Measurements from ENCODE around the gene NEK4.

Gene NEK4

DNA sequence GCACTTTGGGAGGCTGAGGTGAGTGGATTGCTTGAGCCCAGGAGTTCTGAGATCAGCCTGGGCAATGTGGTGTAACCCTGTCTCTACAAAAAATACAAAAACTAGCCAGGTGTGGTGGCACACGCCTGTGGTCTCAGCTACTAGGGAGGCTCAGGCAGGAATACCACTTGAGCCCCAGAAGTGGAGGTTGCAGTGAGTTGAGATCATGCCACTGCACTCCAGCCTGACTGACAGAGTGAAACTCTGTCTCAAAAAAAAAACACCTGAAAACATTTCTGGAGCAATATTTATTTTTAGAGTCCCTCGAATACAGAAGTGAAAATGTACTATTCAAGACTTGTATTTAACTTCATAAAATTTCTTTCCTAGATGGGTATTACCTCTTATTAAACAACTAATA lies 60.2 kb downstream of the NEK4 start (continued):
- TF ChIP-seq ZNF639 (tag by site-specific recombination; IDR thresholded peaks at IDR 0.05) (no peak), SP2 (tag by site-specific recombination; IDR thresholded peaks at IDR 0.05) (no peak), ZNF324 (tag by site-specific recombination; IDR thresholded peaks at IDR 0.05) (no peak), ZNF138 (tag by site-specific recombination; IDR thresholded peaks at IDR 0.05; ENCODE audit: borderline replicate concordance) (no peak), ZNF76 (tag by site-specific recombination; IDR thresholded peaks at IDR 0.05; ENCODE audit: borderline replicate concordance, low read depth) (no peak), ZNF366 (tag by site-specific recombination; conservative IDR thresholded peaks at IDR 0.05) (no peak), RBAK (tag by site-specific recombination; IDR thresholded peaks at IDR 0.05) (no peak), HOXA7 (CRISPR knock-in tag; IDR thresholded peaks at IDR 0.05; ENCODE audit: borderline replicate concordance) (no peak), ZNF621 (tag by site-specific recombination; IDR thresholded peaks at IDR 0.05) (no peak)

DNA sequence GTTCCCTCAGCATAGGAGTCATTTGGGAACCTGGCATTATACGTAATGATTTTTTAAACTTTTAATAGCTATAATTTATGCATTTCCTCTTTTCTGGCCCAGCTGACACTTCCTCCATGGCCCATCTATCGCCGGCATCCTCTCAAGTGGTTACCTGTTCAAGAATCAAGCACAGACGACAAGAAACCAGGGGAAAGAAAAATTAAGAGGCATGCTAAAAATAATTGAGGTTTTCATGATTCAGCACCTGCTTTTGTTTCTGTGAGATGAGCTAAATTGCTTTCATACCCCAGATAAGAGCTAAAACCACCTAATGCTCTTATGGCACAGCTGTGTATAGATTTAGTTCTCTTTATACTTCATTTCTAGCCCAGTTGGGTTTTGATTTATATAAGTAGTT lies 63.2 kb downstream of the NEK4 start:
- ChIA-PET CTCF (interaction anchor here (0.6 kb wide), 1 partner anchor 295 kb away, joined by 5 read pairs; no protein-coding TSS in a partner anchor), POLR2A (interaction anchor here (0.9 kb wide), 1 partner anchor 18 kb away, joined by 3 read pairs; no protein-coding TSS in a partner anchor)
- Histone ChIP-seq H3K4me1 (ENCODE audit: control insufficient read depth, insufficient read depth, low read length) (peaks cover 3% of the 10 kb centered on the region; the same call in 1 of the 2 replicates), H3K9me3 (ENCODE audit: control insufficient read depth, insufficient read depth, low read depth, low read length) (no peaks in the 10 kb centered on the region), H3K27ac (ENCODE audit: extremely low read depth, low read depth, low read length) (no peak overlapping the region), H3K4me3 (ENCODE audit: low read depth, low read length) (no peak overlapping the region), H3K36me3 (ENCODE audit: control insufficient read depth in 2 of 2, insufficient read depth in 1 of 2, low read length in 2 of 2) (peaks cover 18 to 33% of the 10 kb centered on the region in 2 experiments)
- TF ChIP-seq ZNF174 (tag by site-specific recombination; IDR thresholded peaks at IDR 0.05) (no peak), ZNF501 (tag by site-specific recombination; IDR thresholded peaks at IDR 0.05) (no peak), ZNF133 (tag by site-specific recombination; IDR thresholded peaks at IDR 0.05) (no peak), ZNF555 (tag by site-specific recombination; conservative IDR thresholded peaks at IDR 0.05) (no peak), ZNF837 (tag by site-specific recombination; IDR thresholded peaks at IDR 0.05) (no peak), SCRT1 (tag by site-specific recombination; IDR thresholded peaks at IDR 0.05; ENCODE audit: borderline replicate concordance) (no peak), YY1 (tag by site-specific recombination; IDR thresholded peaks at IDR 0.05) (no peak), ZXDB (tag by site-specific recombination; IDR thresholded peaks at IDR 0.05) (no peak), OVOL3 (tag by site-specific recombination; IDR thresholded peaks at IDR 0.05) (no peak), ZBTB11 (tag by site-specific recombination; conservative IDR thresholded peaks at IDR 0.05; ENCODE audit: low read depth) (no peak), ZNF341 (tag by site-specific recombination; IDR thresholded peaks at IDR 0.05; ENCODE audit: low read depth) (no peak), MEIS1 (CRISPR knock-in tag; IDR thresholded peaks at IDR 0.05; ENCODE audit: borderline replicate concordance) (no peak), ZNF768 (tag by site-specific recombination; IDR thresholded peaks at IDR 0.05) (no peak), SP2 (tag by site-specific recombination; IDR thresholded peaks at IDR 0.05) (no peak), ELK4 (IDR thresholded peaks at IDR 0.05; ENCODE audit: borderline replicate concordance, low read depth, low read length) (no peak), ZNF202 (tag by site-specific recombination; IDR thresholded peaks at IDR 0.05; ENCODE audit: borderline replicate concordance) (no peak)
- TF ChIP-seq, protein P1, sequence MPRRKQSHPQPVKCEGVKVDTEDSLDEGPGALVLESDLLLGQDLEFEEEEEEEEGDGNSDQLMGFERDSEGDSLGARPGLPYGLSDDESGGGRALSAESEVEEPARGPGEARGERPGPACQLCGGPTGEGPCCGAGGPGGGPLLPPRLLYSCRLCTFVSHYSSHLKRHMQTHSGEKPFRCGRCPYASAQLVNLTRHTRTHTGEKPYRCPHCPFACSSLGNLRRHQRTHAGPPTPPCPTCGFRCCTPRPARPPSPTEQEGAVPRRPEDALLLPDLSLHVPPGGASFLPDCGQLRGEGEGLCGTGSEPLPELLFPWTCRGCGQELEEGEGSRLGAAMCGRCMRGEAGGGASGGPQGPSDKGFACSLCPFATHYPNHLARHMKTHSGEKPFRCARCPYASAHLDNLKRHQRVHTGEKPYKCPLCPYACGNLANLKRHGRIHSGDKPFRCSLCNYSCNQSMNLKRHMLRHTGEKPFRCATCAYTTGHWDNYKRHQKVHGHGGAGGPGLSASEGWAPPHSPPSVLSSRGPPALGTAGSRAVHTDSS (tag by site-specific recombination; IDR thresholded peaks at IDR 0.05): no peak
